Choroid plexus epithelial cell (primary cell): ENCODE data around the gene GALNT10.
A peak's percentile ranks its signal among the peaks of the same experiment; 100 is the strongest.

Experiments used
- DNase-seq: peaks from one replicate; pipeline ENCODE4 v3.0.0-alpha.2; 2010; ENCODE audit warnings: low read depth
- H3K4me3 ChIP-seq: 2 replicates; pipeline ENCODE4 v1.5.1; 2011; ENCODE audit warnings: low read depth, mild to moderate bottlenecking, control low read depth, low read length, moderate library complexity
- TF ChIP-seq, protein P1 (sequence below): conservative IDR thresholded peaks from 2 replicates; pipeline ENCODE4 v1.5.1; 2011; ENCODE audit warnings: low read depth, mild to moderate bottlenecking, control low read depth, inconsistent platforms, low read length, moderate library complexity

The GALNT10 gene

DNA sequence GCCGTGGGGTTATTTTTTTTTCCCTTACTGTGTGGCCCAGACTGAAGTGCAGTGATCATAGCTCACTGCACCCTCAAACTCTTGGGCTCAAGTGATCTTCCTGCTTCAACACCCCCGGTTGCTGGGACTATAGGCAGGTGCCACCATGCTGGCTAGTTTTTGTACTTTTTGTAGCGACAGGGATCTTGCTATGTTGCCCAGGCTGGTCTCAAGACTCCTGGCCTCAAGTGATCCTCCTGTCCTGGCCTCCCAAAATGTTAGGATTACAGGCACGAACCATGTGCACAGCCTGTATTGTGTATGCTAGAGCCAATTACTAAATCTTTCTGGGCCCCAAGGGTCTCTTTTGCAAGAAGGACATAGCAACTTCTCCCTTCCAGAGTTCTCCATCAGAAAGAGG, 23.1 kb downstream of the GALNT10 start:
- no peak for DNase-seq
- H3K4me3 ChIP-seq = no peak overlapping the region
- TF ChIP-seq, protein P1, sequence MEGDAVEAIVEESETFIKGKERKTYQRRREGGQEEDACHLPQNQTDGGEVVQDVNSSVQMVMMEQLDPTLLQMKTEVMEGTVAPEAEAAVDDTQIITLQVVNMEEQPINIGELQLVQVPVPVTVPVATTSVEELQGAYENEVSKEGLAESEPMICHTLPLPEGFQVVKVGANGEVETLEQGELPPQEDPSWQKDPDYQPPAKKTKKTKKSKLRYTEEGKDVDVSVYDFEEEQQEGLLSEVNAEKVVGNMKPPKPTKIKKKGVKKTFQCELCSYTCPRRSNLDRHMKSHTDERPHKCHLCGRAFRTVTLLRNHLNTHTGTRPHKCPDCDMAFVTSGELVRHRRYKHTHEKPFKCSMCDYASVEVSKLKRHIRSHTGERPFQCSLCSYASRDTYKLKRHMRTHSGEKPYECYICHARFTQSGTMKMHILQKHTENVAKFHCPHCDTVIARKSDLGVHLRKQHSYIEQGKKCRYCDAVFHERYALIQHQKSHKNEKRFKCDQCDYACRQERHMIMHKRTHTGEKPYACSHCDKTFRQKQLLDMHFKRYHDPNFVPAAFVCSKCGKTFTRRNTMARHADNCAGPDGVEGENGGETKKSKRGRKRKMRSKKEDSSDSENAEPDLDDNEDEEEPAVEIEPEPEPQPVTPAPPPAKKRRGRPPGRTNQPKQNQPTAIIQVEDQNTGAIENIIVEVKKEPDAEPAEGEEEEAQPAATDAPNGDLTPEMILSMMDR = no peak

DNA sequence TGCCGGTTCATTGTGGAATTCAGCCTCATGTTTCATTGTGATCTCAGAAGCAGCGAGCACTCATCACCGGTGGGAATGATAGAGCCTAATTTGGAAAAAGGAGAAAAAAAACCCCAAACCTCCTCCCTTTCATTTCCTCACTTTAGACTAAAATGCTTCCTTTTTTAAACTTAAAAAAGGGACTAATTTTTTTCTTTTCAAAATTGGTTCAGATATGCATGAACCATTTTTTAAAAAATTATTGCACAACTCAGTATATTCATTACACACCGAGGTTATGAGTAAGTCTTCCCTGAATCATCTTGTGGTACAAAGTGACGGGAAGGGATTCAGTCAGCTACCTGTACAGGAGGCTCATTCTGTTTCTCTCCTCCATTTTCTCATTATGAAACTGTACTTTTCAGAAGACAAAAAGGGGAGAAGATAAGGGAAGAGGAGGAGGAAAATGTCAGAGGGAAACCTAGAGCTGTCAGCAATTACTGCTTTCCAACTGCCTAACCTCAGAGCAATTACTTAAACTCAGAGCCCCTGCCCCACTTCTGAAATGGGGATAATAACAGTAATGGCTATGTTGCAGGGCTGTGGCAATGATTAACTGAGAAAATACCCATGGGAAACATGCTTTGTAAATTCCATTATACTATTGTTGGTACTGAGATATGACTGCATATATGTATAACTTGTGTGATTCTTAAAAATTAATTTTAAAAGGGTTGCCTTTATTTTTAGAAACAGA, 24.0 kb downstream of the GALNT10 start:
- H3K4me3 ChIP-seq = no peak overlapping the region
- peak; percentile 77 for DNase-seq
- TF ChIP-seq, protein P1 = no peak

DNA sequence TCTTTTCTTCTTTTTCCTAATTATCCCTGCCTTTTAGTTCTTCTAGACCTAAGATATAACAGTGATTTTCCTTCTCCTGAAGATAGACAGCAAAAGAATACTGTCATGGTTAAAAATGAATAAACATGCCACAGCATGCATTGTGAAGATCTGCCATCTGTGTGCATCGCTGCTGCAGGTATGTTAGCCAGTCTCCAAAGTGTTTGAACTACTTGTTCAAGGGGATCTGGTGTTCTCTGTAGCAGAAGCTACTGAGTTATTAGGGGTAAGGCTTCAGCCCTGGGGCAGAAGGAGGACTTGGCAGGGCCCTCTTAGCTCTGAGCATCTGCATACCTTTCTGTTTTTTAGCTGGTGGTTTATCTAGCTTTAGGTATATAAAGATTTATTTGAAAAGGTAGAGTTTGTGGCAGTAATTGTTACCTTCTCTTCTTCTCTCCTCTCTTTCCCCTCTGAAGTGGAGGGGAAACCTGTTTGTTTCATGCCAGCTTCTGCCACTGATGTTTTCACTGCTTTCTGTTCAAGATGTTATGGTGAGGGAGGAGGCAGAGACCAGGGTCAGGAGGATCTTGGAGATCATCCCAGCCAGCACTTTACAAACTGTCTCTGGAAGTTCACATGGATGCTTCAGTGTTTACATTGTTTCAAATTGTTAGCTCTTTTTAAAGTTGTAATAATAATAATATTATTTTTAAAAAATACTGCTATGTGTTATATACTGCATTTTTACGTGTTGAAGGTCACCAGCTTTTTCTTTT, 25.2 kb downstream of the GALNT10 start:
- no peak overlapping the region for H3K4me3 ChIP-seq
- TF ChIP-seq, protein P1 = no peak
- DNase-seq = no peak

DNA sequence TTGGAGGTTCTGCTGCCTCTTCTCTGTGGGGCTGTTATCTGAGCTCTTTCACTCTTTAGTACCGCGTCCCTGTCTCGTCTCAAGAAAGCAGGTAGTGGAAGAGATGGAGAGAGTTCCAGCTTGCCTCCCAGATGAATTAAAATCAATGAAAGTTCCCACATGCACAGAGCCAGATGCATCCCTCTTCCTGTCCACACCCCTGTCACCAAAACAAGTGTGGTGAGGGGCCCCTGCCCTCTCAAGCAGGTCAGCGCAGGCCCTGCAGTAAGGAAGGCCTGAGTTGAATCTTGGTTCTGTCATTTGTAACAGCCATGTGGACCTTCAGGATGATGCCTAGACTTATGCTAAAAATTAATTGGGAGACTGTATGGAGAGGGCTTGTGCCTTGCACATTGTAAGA, 26.9 kb downstream of the GALNT10 start:
- TF ChIP-seq, protein P1 = no peak
- no peak for DNase-seq
- H3K4me3 ChIP-seq = no peak overlapping the region

DNA sequence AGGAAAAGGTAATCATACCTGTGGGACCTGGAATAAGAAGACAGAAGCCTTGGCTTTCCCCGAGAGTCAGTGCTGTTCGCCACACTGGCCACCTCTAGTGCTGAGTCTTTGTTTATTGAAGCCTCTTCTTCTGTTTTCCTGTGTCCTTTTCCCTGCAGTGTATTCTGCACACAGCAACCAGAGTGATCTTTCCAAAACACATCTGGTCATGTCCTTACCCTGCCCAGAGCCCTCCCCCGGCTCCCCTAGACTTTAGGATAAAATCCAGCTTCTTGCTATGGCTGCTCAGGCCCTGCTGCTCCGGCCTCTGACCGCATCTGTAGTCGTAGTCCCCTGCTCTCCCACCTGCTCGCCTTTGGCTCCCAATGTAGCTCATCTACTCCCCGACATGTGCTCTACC, 28.3 kb downstream of the GALNT10 start:
- DNase-seq = no peak
- TF ChIP-seq, protein P1 = no peak
- no peak overlapping the region for H3K4me3 ChIP-seq

DNA sequence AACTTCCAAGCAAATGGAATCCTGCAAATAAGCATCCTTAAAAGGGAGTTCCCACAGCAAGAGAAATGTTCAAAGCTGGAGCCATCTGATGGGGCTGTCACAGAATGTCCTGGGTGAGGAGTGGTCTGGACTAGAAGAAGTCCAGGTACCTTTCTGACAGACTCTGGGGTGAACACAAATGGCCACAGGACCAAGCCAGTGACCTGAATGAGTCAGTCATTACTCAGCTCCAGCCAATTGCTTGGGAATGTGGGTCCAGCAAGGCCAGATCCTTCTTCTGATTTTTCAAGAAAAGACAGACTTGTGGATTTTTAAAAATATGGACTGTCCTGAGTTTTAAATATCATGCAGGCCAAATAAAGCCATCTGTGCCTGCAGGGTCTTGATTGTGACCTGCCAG, 30.1 kb downstream of the GALNT10 start:
- no peak overlapping the region for H3K4me3 ChIP-seq
- TF ChIP-seq, protein P1 = no peak
- DNase-seq = peak; percentile 71
